Erythroblast (primary cell): ENCODE results near the gene LRFN2.

Experiments
- GATA1 ChIP-seq: IDR thresholded peaks from 2 replicates; pipeline ENCODE4 v1.6.1; 2011; ENCODE audit warnings: low read depth, mild to moderate bottlenecking, control low read depth, low read length, moderate library complexity
- POLR2A ChIP-seq: IDR thresholded peaks from 2 replicates; pipeline ENCODE4 v1.6.1; 2011; ENCODE audit warnings: mild to moderate bottlenecking, low read length

- no peak for TF ChIP-seq POLR2A
- TF ChIP-seq GATA1, result no peak
Measured at GRCh38 chr6:40537446-40537845, 49.7 kb downstream of the LRFN2 start.
